Inflammatory macrophage (primary cell): Measurements from ENCODE around the gene ZBTB16.

Source experiments
- DNase-seq, 2 donors: peaks; one replicate each; pipeline ENCODE4 v3.0.0-alpha.2; 2020 to 2022

ZBTB16 gene

DNA sequence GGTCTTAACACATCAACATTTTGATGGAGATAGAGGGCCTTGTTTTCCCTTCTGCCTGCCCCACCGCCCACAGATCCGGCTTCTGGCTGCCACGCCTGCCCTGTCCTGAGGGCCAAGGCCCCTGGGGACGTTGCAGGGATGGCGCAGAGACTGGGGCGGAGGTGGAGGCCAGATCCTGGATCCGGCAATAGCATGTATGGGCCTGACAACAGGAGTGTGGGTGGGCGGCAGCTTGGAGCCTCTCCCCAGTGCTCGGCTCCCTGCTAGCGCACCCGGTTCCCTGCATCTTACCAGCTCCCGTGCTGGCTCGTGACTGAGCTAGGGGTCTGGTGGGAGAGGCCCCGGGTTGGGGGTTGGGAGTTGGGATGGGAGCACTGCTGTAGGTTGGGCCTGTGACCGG lies 95.6 kb downstream of the ZBTB16 start:
- DNase-seq = no peak

DNA sequence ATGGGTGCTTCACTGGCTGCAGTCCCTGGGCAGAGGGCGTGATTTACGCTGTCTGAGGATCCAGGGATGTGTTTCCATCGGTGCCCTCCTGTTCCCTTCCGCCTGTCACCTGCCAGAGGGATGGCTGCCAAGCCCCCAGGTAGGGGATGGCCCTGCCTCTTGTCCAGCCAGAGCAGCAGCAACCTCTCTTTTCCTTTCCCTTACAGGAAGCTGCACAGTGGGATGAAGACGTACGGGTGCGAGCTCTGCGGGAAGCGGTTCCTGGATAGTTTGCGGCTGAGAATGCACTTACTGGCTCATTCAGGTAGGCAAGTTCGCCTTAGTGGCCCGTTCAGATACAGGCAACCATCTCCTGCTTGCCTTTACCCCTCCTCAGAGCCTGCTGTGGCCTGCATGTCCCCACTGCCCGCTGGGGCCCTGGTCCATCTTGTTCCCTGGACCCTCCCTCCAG lies 96.6 kb downstream of the ZBTB16 start:
- DNase-seq = no peak

- DNase-seq = no peak
Measured at GRCh38 chr11:114156782-114157181, 97.3 kb downstream of the ZBTB16 start.

- DNase-seq = no peak
Measured at GRCh38 chr11:114157476-114158050, 98.1 kb downstream of the ZBTB16 start.

DNA sequence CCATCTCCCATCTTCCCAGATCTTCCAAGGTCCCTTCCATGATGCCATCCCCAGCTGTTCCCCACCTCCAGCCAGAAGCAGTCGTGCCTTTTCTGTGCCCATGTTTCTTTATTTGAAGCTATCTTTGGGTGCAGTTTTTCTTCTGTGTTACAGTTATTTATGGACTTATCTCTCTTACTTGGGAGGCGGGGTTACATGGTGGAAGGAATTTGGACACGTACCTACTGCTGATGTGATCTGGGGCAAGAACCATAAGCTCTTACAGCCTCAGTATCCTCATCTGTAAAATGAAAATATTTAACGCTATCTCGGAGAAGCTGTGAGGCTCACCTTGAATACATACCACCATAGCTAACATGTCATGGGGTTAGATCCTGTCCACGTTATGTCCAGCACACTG lies 98.9 kb downstream of the ZBTB16 start:
- DNase-seq = no peak

- no peak for DNase-seq
Measured at GRCh38 chr11:114158886-114159285, 99.4 kb downstream of the ZBTB16 start.

GRCh38 chr11:114159320-114159719 lies 99.8 kb downstream of the ZBTB16 start:
- DNase-seq = no peak

- peak; percentile 93 to 96 for DNase-seq
Measured at GRCh38 chr11:114159802-114160632, 100.5 kb downstream of the ZBTB16 start.

DNA sequence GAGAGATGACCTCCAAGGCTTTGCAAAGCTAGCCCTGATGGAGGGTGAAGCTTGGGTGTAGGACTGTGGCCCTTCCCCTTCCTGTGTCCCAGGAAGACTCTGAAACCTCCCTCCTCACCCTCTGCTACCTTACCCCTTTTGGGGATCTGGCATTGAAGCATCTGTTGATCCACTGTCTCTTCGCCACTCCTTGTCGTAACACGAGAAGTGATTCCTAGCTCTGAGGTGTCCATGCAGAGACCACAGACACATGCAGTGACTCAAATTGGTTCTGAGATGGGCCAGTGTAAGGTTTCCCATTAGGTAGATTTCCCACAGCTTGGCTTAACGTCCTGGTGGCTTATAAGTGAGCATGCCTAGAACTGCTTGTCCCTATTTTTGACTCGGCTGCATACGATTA lies 101.4 kb downstream of the ZBTB16 start:
- no peak for DNase-seq

GRCh38 chr11:114161486-114162250 lies 102.2 kb downstream of the ZBTB16 start:
- no peak for DNase-seq

GRCh38 chr11:114162719-114163123 lies 103.2 kb downstream of the ZBTB16 start:
- DNase-seq = no peak

- no peak for DNase-seq
Measured at GRCh38 chr11:114163229-114163631, 103.7 kb downstream of the ZBTB16 start.

GRCh38 chr11:114163830-114164401 lies 104.4 kb downstream of the ZBTB16 start:
- DNase-seq = peak; percentile 9 to 47

DNA sequence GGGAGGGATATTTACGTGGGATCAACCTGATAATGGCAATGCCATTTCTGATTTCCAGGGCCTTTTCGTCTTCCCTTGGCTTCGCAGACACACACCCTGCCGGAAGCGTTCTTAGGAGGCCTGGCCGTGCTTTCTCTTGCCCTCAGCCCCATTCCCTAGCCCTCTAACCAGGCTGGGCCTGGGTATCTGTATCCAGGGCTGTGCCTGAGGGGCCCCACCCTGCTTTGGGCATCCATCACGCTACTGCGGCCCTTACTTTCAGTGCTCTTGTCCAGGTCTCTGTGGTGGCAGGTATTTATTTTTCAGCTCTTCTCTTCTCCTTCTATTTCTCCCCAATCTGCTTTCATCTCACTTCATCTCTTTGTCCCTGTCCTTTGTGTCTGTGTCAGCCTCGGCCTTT lies 105.0 kb downstream of the ZBTB16 start:
- no peak for DNase-seq

DNA sequence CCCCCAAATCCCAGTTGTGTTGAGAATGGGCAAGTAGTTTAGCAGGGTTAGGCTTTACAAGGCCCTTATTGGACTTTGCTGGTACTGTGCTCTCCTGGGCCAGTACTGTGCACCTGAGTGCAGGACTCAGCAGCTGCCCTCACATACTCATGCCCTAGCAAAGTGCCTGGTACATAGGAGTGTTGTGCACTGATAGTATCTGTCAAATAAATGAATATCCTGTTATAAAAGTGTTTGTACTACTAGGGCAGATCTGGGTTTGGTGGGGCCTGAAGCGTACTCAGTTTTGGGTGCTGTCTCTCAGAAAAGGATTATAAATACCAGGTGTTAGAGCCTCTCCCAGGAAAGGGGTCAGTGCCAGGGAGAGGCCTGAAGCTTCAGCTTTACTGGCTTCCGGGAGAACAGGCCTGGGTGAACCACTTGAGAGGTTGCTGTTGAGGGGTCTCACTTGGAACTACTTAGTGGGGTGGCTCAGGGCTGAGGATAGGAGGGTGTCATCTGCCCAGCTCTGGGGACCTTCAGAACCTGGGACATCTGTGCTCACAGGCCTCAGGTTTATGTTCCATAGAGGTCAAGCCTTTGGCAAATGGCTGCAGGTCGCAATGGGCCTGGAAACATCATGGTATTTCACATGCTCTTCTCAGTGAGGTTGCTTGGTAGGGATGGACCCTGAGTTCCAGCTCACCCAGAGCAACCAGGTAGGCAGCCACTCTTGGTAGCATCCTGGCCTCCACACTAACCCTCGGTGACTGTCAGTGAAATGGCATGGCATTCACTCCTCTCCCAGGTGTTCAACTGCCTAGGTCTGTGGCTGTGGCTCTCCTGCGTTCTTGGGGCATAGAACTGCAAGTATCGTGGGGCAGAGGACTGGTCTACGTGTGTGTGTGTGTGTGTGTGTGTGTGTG lies 106.1 kb downstream of the ZBTB16 start:
- DNase-seq = no peak

DNA sequence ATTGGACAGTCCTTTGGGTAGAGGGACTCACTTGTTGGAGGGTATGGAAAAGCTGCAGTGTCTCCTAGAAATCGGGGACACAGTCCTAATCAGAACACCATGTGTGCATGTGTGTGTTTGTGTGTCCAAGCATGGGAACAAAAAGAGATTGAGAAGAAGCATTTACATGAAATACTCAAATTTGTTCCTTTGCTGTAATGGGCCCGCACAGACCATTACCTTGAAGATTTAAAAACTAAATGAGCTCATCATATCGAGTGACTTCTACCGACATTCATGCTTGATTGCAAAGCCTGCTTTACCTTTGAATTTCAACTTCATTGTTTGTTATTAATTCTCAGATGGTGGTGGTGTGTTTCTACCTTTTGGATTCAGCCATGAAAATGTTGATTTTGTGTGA lies 106.9 kb downstream of the ZBTB16 start:
- no peak for DNase-seq

GRCh38 chr11:114166897-114167323 lies 107.4 kb downstream of the ZBTB16 start:
- no peak for DNase-seq

GRCh38 chr11:114167355-114167754 lies 107.8 kb downstream of the ZBTB16 start:
- no peak for DNase-seq

GRCh38 chr11:114167771-114168448 lies 108.4 kb downstream of the ZBTB16 start:
- no peak for DNase-seq

- DNase-seq = no peak
Measured at GRCh38 chr11:114168691-114169090, 109.2 kb downstream of the ZBTB16 start.

DNA sequence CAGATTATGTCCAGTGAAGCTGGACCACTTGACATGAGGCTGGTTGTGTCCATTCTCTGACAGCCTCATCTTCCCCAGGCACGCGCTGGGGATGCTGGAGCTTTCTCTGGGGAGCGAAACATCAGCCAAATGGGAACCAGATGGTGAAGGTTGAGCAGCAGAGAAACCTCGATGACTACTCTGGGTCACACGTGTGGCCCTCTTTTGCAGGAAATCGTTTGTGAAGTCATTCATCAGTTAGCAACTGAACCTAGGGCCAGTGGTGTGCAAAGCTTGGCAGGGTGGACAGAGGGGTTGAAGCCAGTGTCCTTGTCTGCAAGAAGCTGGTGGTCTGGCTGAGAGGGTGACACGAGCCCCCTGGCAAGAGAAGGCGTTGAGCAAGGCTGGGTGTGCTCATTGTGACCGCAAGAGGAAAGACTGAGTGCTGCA lies 109.8 kb downstream of the ZBTB16 start:
- no peak for DNase-seq
